Heart right ventricle (tissue), 16 donors: ENCODE data around the gene RTF2. TPM values are rescaled to one million over a fixed set of nuclear protein-coding genes. Genes with fewer than 3 reads are reported as not detected.

Experiments
- ATAC-seq, 8 donors: fragments of 200-7000 bp; cut with Tn5 transposase; one replicate each; pipeline ENCODE4 v1.9.1; 2020; ENCODE audit warnings: mild to moderate bottlenecking in 8 of 8, moderate library complexity in 8 of 8, moderate number of reproducible peaks in 1 of 8
- DNase-seq, 2 donors: peaks; one replicate each; pipeline ENCODE4 v3.0.0-alpha.2; 2020
- H3K27ac ChIP-seq, 10 donors: fragments of 200-600 bp; sonication (generic) in 2 of 10; one replicate each; pipeline versions ENCODE4 v1.5.0 to v1.8.0; 2020 to 2022; ENCODE audit warnings: mild to moderate bottlenecking in 3 of 10
- H3K27me3 ChIP-seq, 7 donors: fragments of 200-600 bp; one replicate each; pipeline ENCODE4 v1.8.0; 2021 to 2022; ENCODE audit warnings: mild to moderate bottlenecking in 2 of 7
- H3K36me3 ChIP-seq, 9 donors: fragments of 200-600 bp; sonication (generic) in 1 of 9; one replicate each; pipeline versions ENCODE4 v1.5.0 to v1.8.0; 2020 to 2022; ENCODE audit warnings: mild to moderate bottlenecking in 2 of 9
- H3K4me1 ChIP-seq, 9 donors: fragments of 200-600 bp; sonication (generic) in 1 of 9; one replicate each; pipeline versions ENCODE4 v1.5.0 to v1.8.0; 2020 to 2022; ENCODE audit warnings: mild to moderate bottlenecking in 4 of 9
- H3K4me3 ChIP-seq, 10 donors: fragments of 200-600 bp; sonication (generic) in 2 of 10; one replicate each; pipeline versions ENCODE4 v1.5.0 to v1.8.0; 2020 to 2022; ENCODE audit warnings: mild to moderate bottlenecking in 7 of 10, moderate library complexity in 2 of 10
- H3K9me3 ChIP-seq, 11 donors: fragments of 200-600 bp in 10 of 11; sonication (generic) in 2 of 11; one replicate each; pipeline versions ENCODE4 v1.5.0 to v1.8.0; 2013 to 2022; ENCODE audit warnings: mild to moderate bottlenecking in 2 of 11, control low read depth in 1 of 11, moderate library complexity in 1 of 11
- CTCF ChIP-seq, 9 donors: fragments of 200-600 bp; sonication (generic) in 2 of 9; IDR thresholded peaks; one replicate each; pipeline versions ENCODE4 v1.5.0 to v1.8.0; 2021 to 2022; ENCODE audit warnings: antibody characterized with exemption in 9 of 9, mild to moderate bottlenecking in 5 of 9, moderate library complexity in 1 of 9
- WGBS, 2 donors: extraction: QIAGEN DNeasy Blood & Tissue Kit; methylation state at CpG; one replicate each; pipeline ENCODE4 v1.1.7; 2013; ENCODE audit warnings: inconsistent platforms in 1 of 2; 5-methylcytosine and 5-hydroxymethylcytosine counted together
- intact Hi-C, 10 donors: fragments of 100-400 bp; cut with DNase I; formaldehyde crosslinking; loops; one replicate each; pipeline versions ENCODE4 v1.11.1 to v1.14.2; 2022
- polyA plus RNA-seq, 2 donors: library from polyadenylated mRNA; stranded (reverse); fragments of 200-250 nt; gene quantifications; one replicate each; pipeline ENCODE4 v1.2.3, GENCODE V29; 2013
- total RNA-seq, 10 donors: library from RNA; stranded (reverse); fragmentation: NEBNext Ultra II Directional in 3 of 10; extraction: Animal tissue kit (Norgen Biotek cat#: 25700) in 3 of 10; gene quantifications; one replicate each; pipeline versions ENCODE4 v1.2.1 to v1.2.4, GENCODE V29; 2021 to 2023
- donor health status: Arrhythmogenic right ventricular cardiomyopathy.
- donor health status: ischemic (EF 13 %, LVEDD 7.1; RV severe dilation, severe dysfunction).
- donor health status: healthy with polysubstance abuse.
- donor health status: DM: no; HTN: yes; CAD: no.
- donor health status: DM: no; HTN: no; CAD: no.
- donor health status: ischemic (EF 25% LVEDD 6.9; RV normal size, moderate dysfunction).
- donor health status: ischemic (EF 25% LVEDD 5.7; RV mildly dilated, moderate dysfunction).
- donor health status: healthy.
- donor health status: DM: yes; HTN: yes; CAD: no.
- donor health status: Ischemic cardiomyopathy.
- donor health status: ischemic (EF 35%, LVEDD 5.7; RV mildly dilated, moderate dysfunction).
- donor health status: nonischemic (EF 11% LVEDD 7.7; RV severe dilation, severe dysfunction).
- donor health status: DM: yes; HTN: yes; CAD: no.
- donor health status: PGD.
- donor health status: ischemic (EF 29% LVEDD 5.4; RV normal size, mild dysfunction).
- donor health status: nonischemic (EF 23%, LVEDD 6.1; RV moderate dilation, normal function).

Gene RTF2
- total and polyA plus RNA-seq, 12 donors = 29.1 to 113 (median 88.6) TPM

GRCh38 chr20:56488566-56488965, 20.1 kb downstream of the RTF2 start:
- DNase-seq (no peak), ATAC-seq (no peak)
- 96 to 98% methylated on average over 5 of the region's 5 CpGs for WGBS, 2 donors
- peak overlapping the region in 1 of 10 donors; percentile 3 for H3K27ac ChIP-seq
- intact Hi-C loops = no loop called here
- TF ChIP-seq CTCF (IDR thresholded peaks at IDR 0.05) = no peak
- peaks cover 0 to 99% (median 22%) of the 10 kb centered on the region in 9 donors for H3K36me3 ChIP-seq
- no peaks in the 10 kb centered on the region for H3K9me3 ChIP-seq
- no peaks in the 10 kb centered on the region for H3K27me3 ChIP-seq
- H3K4me1 ChIP-seq = peaks cover 0 to 3% (median 0%) of the 10 kb centered on the region in 9 donors
- no peak overlapping the region for H3K4me3 ChIP-seq

DNA sequence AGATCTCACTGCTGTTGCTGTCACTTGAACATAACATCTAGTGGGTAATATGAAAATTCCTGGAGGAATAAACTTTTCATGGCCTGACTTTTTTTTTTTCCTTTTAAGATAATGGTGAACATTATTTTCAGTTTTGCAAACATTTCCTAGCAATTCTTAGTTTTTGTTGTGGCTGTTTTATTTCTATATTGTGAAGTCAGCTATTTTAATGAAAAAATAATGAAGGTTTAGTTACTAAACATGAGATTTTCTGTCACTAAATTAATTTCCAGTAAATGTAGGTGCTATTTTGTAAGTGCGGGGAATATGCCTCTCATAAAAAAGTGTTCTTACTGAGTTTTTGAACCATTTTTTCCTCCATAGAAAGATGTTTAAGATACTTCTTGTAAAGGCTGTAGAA, 32.7 kb downstream of the RTF2 start:
- intact Hi-C loops = no loop called here
- 100% methylated on average over 1 of the region's 1 CpG for WGBS, 2 donors
- peaks cover 0 to 3% (median 0%) of the 10 kb centered on the region in 9 donors for H3K4me1 ChIP-seq

GRCh38 chr20:56503916-56504315, 35.5 kb downstream of the RTF2 start:
- DNase-seq = no peak
- intact Hi-C loops = no loop called here
- Histone ChIP-seq H3K27ac (no peak overlapping the region), H3K27me3 (no peaks in the 10 kb centered on the region), H3K4me3 (no peak overlapping the region), H3K36me3 (peaks cover 0 to 56% (median 0%) of the 10 kb centered on the region in 9 donors), H3K4me1 (peaks cover 0 to 3% (median 0%) of the 10 kb centered on the region in 9 donors), H3K9me3 (no peaks in the 10 kb centered on the region)
- TF ChIP-seq CTCF (IDR thresholded peaks at IDR 0.05) = no peak
- WGBS, 2 donors = 82 to 84% methylated on average over 8 of the region's 8 CpGs
- ATAC-seq = no peak

More for the DNA sequence above, 32.7 kb downstream of the RTF2 start:
- peaks cover 0 to 71% (median 14%) of the 10 kb centered on the region in 9 donors for H3K36me3 ChIP-seq
- no peak for TF ChIP-seq CTCF (IDR thresholded peaks at IDR 0.05)
- H3K9me3 ChIP-seq = peaks cover 0 to 10% (median 0%) of the 10 kb centered on the region in 11 donors
- no peaks in the 10 kb centered on the region for H3K27me3 ChIP-seq
- no peak for DNase-seq
- H3K4me3 ChIP-seq = no peak overlapping the region
- H3K27ac ChIP-seq = no peak overlapping the region
- ATAC-seq = no peak

DNA sequence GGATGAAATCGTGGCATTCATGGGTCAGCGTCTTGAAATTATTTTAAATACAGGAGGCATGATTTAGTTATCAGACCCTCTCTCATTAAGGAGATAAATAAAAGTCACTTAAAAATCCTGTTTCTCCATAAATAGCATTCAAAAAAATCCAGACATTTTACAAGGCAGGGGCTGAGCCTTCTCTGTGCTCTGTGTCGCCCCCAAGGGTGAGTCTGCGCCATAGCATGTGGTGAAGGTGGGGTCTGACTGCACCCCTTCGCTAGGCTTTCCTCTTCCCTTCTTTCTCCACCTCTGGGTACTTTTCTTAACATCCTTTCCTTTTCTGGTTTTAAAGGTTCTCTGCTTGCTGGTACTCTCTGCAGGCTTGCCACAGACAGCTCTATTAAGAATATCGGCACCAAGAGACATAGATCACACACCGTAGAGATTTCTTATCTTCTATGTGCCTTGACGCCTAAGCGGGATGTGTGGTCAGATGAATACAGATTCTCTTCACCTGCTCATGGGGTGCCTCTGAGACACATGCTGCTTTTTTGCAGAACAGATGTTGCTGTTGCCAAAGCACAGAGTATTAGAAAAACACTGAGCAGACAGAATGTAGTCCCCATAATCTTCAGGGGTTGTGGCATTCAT, 36.1 kb downstream of the RTF2 start:
- no peak overlapping the region for H3K4me3 ChIP-seq
- DNase-seq (no peak), ATAC-seq (no peak)
- H3K36me3 ChIP-seq = peaks cover 0 to 52% (median 0%) of the 10 kb centered on the region in 9 donors
- peaks cover 0 to 3% (median 0%) of the 10 kb centered on the region in 9 donors for H3K4me1 ChIP-seq
- H3K9me3 ChIP-seq = no peaks in the 10 kb centered on the region
- 83 to 87% methylated on average over 9 of the region's 9 CpGs for WGBS, 2 donors
- H3K27ac ChIP-seq = no peak overlapping the region
- TF ChIP-seq CTCF (IDR thresholded peaks at IDR 0.05) = peak in 7 of 9 donors; percentile 20 to 49 (median 29)
- no peaks in the 10 kb centered on the region for H3K27me3 ChIP-seq
- intact Hi-C loops = no loop called here
